HEK293T (cell line): ENCODE results near the gene ANTXR1.

Experiments used
- ARNT ChIP-seq: fragments of 450-650 bp; IDR thresholded peaks from 2 replicates; pipeline ENCODE4 v1.6.1; 2017; ENCODE audit warnings: mild to moderate bottlenecking
- BHLHE40 ChIP-seq: fragments of 450-650 bp; IDR thresholded peaks from 2 replicates; pipeline ENCODE4 v1.6.1; 2016; ENCODE audit warnings: mild to moderate bottlenecking, moderate library complexity, borderline replicate concordance
- CTBP1 ChIP-seq: fragments of 450-650 bp; IDR thresholded peaks from 2 replicates; pipeline ENCODE4 v1.6.1; 2016; ENCODE audit warnings: borderline replicate concordance
- ELF4 ChIP-seq: fragments of 450-650 bp; IDR thresholded peaks from 2 replicates; pipeline ENCODE4 v1.6.1; 2017; ENCODE audit warnings: antibody characterized with exemption
- FOXA1 ChIP-seq: fragments of 450-650 bp; IDR thresholded peaks from 2 replicates; pipeline ENCODE4 v1.6.1; 2016; ENCODE audit warnings: mild to moderate bottlenecking
- FOXM1 ChIP-seq: fragments of 450-650 bp; IDR thresholded peaks from 2 replicates; pipeline ENCODE4 v1.6.1; 2017; ENCODE audit warnings: mild to moderate bottlenecking, borderline replicate concordance
- HDGF ChIP-seq: fragments of 450-650 bp; IDR thresholded peaks from 2 replicates; pipeline ENCODE4 v1.6.1; 2017; ENCODE audit warnings: antibody characterized with exemption, borderline replicate concordance
- LEF1 ChIP-seq: fragments of 450-650 bp; IDR thresholded peaks from 2 replicates; pipeline ENCODE4 v1.6.1; 2017; ENCODE audit warnings: mild to moderate bottlenecking, borderline replicate concordance
- NFRKB ChIP-seq: fragments of 450-650 bp; IDR thresholded peaks from 2 replicates; pipeline ENCODE4 v1.6.1; 2016; ENCODE audit warnings: mild to moderate bottlenecking, moderate library complexity
- SP1 ChIP-seq: fragments of 450-650 bp; IDR thresholded peaks from 2 replicates; pipeline ENCODE4 v1.6.1; 2017
- SUZ12 ChIP-seq: fragments of 450-650 bp; IDR thresholded peaks from 2 replicates; pipeline ENCODE4 v1.6.1; 2016; ENCODE audit warnings: mild to moderate bottlenecking
- TARDBP ChIP-seq: fragments of 450-650 bp; IDR thresholded peaks from 2 replicates; pipeline ENCODE4 v1.6.1; 2016
- ZNF384 ChIP-seq: fragments of 450-650 bp; IDR thresholded peaks from 2 replicates; pipeline ENCODE4 v1.6.1; 2016
- TF ChIP-seq, protein P1 (sequence below): fragments of 450-650 bp; IDR thresholded peaks from 2 replicates; pipeline ENCODE4 v1.6.1; 2016

DNA sequence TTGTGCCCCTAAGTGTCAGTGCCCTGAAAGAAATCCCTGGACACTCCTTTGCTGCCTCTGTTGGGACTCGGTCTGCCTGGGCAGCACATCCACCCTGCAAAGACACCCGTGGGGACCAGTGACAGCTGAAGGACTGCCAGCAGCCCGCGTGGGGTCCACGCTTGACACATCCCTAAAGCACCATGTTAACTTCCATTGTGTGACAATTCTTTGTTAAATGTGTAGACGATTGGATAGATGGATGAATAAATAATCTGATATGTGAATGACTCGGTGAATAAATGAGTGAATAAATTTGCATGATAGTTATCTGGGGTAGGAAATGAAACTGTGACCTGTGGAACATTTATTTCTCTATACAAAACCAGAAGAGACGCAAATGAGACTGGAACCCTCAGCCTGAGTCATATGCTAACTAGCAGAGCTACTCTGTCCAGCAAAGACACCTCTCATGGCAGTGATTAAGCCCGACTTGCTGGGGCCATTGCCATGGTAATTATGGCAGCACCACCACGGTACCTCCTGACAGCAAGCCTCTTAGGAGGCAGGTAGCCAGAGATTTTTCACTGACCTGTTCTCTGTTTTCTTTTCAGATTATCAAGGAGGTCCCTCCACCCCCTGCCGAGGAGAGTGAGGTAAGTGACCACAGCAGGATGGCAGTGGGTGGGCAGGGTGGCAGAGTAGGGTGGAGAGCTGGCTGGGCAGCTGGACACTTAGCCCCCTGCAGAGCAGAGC lies 156.8 kb downstream of the ANTXR1 start:
- TF ChIP-seq SP1 (no peak), ARNT (no peak), NFRKB (no peak), BHLHE40 (no peak), SUZ12 (no peak), ZNF384 (no peak), FOXA1 (no peak), ELF4 (no peak), TARDBP (no peak), FOXM1 (no peak), CTBP1 (no peak), LEF1 (no peak), HDGF (no peak)
- TF ChIP-seq, protein P1, sequence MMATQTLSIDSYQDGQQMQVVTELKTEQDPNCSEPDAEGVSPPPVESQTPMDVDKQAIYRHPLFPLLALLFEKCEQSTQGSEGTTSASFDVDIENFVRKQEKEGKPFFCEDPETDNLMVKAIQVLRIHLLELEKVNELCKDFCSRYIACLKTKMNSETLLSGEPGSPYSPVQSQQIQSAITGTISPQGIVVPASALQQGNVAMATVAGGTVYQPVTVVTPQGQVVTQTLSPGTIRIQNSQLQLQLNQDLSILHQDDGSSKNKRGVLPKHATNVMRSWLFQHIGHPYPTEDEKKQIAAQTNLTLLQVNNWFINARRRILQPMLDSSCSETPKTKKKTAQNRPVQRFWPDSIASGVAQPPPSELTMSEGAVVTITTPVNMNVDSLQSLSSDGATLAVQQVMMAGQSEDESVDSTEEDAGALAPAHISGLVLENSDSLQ, result no peak
